Omental fat pad (tissue), 4 donors: ENCODE measurements around the gene RPGR. TPM values are rescaled to one million over a fixed set of nuclear protein-coding genes. Genes with fewer than 3 reads are reported as not detected.

Source experiments
- ATAC-seq: fragments of 150-250 bp; one replicate; pipeline ENCODE4 v1.9.1; 2016; ENCODE audit warnings: mild to moderate bottlenecking, moderate library complexity; ENCODE audit not compliant: low FRiP score
- DNase-seq: peaks from one replicate; pipeline ENCODE4 v3.0.0-alpha.2; 2019; ENCODE audit warnings: low spot score
- CTCF ChIP-seq, 3 donors: fragments of 450-650 bp; IDR thresholded peaks; one replicate each; pipeline ENCODE4 v1.5.1; 2016 to 2017; ENCODE audit warnings: antibody characterized with exemption in 3 of 3, mild to moderate bottlenecking in 3 of 3, moderate library complexity in 2 of 3
- total RNA-seq, 4 donors: library from RNA; depleted of rRNA; stranded (reverse); fragments of >200 nt; gene quantifications; one replicate each; pipeline ENCODE4 v1.1.0, GENCODE V29; 2016

The RPGR gene
- total RNA-seq, 4 donors from 2014 or later, result 19.9 to 67.3 (median 41.3) TPM

- ATAC-seq (no peak), DNase-seq (no peak)
- no peak for TF ChIP-seq CTCF (IDR thresholded peaks at IDR 0.05)
Observed at GRCh38 chrX:38311743-38312142, 15.6 kb downstream of the RPGR start.

GRCh38 chrX:38305971-38306370 is 21.3 kb downstream of the RPGR start:
- TF ChIP-seq CTCF (IDR thresholded peaks at IDR 0.05), result no peak
- DNase-seq (no peak), ATAC-seq (no peak)

- no peak for TF ChIP-seq CTCF (IDR thresholded peaks at IDR 0.05)
- no peak for ATAC-seq
- no peak for DNase-seq
Observed at GRCh38 chrX:38304010-38304409, 23.3 kb downstream of the RPGR start.

GRCh38 chrX:38293741-38294140 is 33.6 kb downstream of the RPGR start:
- TF ChIP-seq CTCF (IDR thresholded peaks at IDR 0.05), result no peak
- ATAC-seq (no peak), DNase-seq (no peak)

- no peak for TF ChIP-seq CTCF (IDR thresholded peaks at IDR 0.05)
- DNase-seq, result no peak
- ATAC-seq, result no peak
Observed at GRCh38 chrX:38287674-38288073, 39.6 kb downstream of the RPGR start.

- no peak for TF ChIP-seq CTCF (IDR thresholded peaks at IDR 0.05)
- no peak for DNase-seq
- no peak for ATAC-seq
Observed at GRCh38 chrX:38285649-38286048, 41.7 kb downstream of the RPGR start.

- no peak for TF ChIP-seq CTCF (IDR thresholded peaks at IDR 0.05)
- no peak for ATAC-seq
- DNase-seq, result no peak
Observed at GRCh38 chrX:38282049-38282448, 45.3 kb downstream of the RPGR start.
